GM20000 (cell line): Measurements from ENCODE around the gene DDAH2.

Source experiments
- DNase-seq: peaks from one replicate; pipeline ENCODE4 v3.0.0; 2012; ENCODE audit warnings: low spot score
- CTCF ChIP-seq: IDR thresholded peaks from 2 replicates; pipeline ENCODE4 v1.5.1; 2012; ENCODE audit warnings: mild to moderate bottlenecking, control low read depth; ENCODE audit errors: extremely low read depth, missing control alignments

DDAH2 gene

GRCh38 chr6:31775184-31775583, 46.1 kb upstream of the DDAH2 start:
- DNase-seq: no peak
- TF ChIP-seq CTCF: no peak

DNA sequence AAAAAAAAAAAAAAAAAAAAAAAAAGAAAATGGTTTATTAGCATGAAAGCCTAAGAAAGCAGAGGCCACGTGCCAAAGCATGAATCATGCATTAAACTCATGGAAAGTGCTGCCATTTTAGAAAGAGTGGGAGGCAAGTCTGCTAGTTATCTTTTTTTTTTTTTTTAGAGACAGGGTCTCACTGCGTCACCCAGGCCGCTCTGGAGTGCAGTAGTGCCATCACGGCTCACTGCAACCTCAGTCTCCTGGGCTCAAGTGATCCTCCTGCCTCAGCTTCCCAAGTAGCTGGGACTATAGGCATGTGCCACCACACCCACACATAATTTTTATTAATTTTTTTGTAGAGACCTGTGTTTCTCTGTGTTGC, 42.9 kb upstream of the DDAH2 start:
- TF ChIP-seq CTCF: no peak
- DNase-seq: no peak

DNA sequence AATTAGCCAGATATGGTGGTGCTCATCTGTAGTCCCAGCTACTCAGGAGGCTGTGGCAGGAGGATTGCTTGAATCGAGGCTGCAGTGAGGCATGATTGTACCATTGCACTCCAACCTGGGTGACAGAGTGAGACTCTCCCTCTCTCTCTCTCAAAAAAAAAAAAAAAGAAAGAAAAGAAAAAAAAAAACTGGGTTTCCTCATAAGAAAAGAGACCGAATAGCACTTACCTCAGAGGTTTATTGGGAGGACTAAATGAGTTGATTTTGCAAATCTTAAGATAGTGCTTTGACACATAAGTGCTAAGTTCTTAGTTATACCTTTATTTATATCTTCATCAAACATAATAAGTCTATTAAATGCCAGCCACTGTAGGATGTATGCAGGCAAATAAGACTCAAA, 41.8 kb upstream of the DDAH2 start:
- DNase-seq: no peak
- no peak for TF ChIP-seq CTCF

GRCh38 chr6:31769684-31770371, 40.7 kb upstream of the DDAH2 start:
- peak; percentile 88 for TF ChIP-seq CTCF
- DNase-seq: peak; percentile 92

DNA sequence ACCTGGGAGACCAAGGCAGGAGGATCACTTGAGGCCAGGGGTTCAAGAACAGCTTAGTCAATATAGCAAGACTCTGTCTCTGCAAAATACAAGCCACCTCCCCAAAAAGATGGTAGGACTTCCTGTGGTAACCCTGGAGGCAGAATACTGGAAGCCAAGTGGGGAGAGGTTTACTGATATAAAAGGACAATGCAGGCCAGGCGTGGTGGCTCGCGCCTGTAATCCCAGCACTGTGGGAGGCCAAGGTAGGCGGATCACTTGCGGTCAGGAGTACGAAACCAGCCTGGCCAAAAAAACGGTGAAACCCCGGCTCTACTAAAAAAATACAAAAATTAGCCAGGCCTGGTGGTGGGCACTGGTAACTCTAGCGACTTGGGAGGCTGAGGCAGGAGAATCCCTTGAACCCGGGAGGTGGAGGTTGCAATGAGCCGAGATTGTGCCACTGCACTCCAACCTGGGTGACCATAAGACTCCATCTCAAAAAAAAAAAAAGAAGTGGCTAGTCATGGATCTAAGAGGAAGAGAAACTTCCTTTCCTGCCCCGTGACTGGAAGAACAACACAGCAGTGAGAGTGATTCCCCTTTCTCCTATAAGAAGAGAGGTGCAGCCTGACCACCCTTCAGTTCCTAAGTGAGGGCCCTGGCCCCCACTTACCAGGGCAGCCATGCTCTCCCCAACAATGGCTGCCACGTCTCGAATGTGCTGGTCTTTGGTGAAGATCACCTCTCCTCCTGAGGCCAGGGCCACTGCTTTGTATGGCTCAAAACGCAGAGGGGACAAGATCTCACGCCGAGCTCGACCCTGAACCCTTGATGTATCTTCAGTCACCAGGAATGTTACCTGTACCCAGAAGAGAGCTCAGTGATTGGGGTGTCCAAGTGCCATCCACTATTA, 39.5 kb upstream of the DDAH2 start:
- TF ChIP-seq CTCF: no peak
- no peak for DNase-seq

DNA sequence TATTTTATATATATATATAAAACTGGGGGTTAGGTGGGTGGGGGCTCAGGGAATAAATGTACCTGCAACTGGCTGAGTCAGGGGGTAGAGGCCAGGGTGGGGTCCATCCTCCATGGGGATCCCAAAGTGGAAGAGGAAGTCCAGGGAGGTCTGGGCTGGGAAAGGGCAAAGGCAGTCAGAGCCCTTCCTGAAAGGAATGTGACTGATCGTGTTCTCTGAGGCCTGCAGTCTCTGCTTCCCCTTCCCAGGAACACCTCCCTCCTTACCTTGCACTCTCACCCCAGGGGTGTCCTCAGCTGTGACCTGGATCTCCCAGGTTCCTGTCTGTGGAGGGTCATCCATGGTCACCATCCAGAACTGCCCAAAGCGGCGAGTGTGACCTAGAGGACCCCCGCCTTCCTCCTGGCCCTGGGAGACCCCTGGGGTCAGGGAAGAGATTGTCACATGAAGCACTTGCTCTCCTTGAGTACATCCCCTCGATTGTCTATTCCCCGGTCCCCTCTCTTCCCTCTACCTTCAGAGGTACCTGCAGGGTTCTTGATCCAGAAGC, 38.1 kb upstream of the DDAH2 start:
- no peak for DNase-seq
- TF ChIP-seq CTCF: no peak
